K562 (cell line): ENCODE results near the gene NENF. TPM values are rescaled to one million over a fixed set of nuclear protein-coding genes. Genes with fewer than 3 reads are reported as not detected.

Source experiments
- ARID2 ChIP-seq: fragments of 450-650 bp; IDR thresholded peaks from 2 replicates; pipeline ENCODE4 v1.6.1; 2017; ENCODE audit warnings: antibody characterized with exemption, mild to moderate bottlenecking
- CAMTA2 ChIP-seq: fragments of 250-450 bp; sonication (Bioruptor Pico); conservative IDR thresholded peaks from 2 replicates; pipeline ENCODE4 v1.5.1; 2022
- CHD4 ChIP-seq: fragments of 200-600 bp; sonication (generic); IDR thresholded peaks from 3 replicates; pipeline ENCODE4 v1.6.1; 2012; ENCODE audit warnings: low read depth, mild to moderate bottlenecking, mixed read lengths, low read length, inconsistent platforms; ENCODE audit not compliant: insufficient read depth, insufficient replicate concordance, poor library complexity, severe bottlenecking
- DIDO1 ChIP-seq: fragments of 450-650 bp; IDR thresholded peaks from 2 replicates; pipeline ENCODE4 v1.6.1; 2016; ENCODE audit warnings: low read depth, missing biosample characterization, missing genetic modification characterization
- E4F1 ChIP-seq: fragments of 250-450 bp; sonication (Bioruptor Pico); IDR thresholded peaks from 2 replicates; pipeline ENCODE4 v1.5.0; 2021; ENCODE audit warnings: mild to moderate bottlenecking, borderline replicate concordance
- FOS ChIP-seq: IDR thresholded peaks from 3 replicates; pipeline ENCODE4 v1.6.1; 2011; ENCODE audit not compliant: insufficient read length; ENCODE audit errors: extremely low read depth
- HNRNPLL ChIP-seq: fragments of 200-400 bp; formaldehyde crosslinking; IDR thresholded peaks from 2 replicates; pipeline ENCODE4 v1.6.1; 2017; ENCODE audit warnings: low read length, low read depth, mild to moderate bottlenecking; ENCODE audit not compliant: poor library complexity, severe bottlenecking
- LCOR ChIP-seq: sonication (generic); formaldehyde crosslinking; IDR thresholded peaks from 2 replicates; pipeline ENCODE4 v1.8.0; 2022; ENCODE audit warnings: mild to moderate bottlenecking, missing genetic modification reagents
- MTA3 ChIP-seq: fragments of 450-650 bp; formaldehyde crosslinking; IDR thresholded peaks from 2 replicates; pipeline ENCODE4 v1.6.1; 2017; ENCODE audit warnings: mild to moderate bottlenecking, borderline replicate concordance
- NCOA1 ChIP-seq: fragments of 450-650 bp; IDR thresholded peaks from 2 replicates; pipeline ENCODE4 v1.6.1; 2016; ENCODE audit warnings: low read depth
- PHF21A ChIP-seq: fragments of 450-650 bp; IDR thresholded peaks from 2 replicates; pipeline ENCODE4 v1.6.1; 2017; ENCODE audit warnings: low read depth, borderline replicate concordance
- POU5F1 ChIP-seq: fragments of 150-350 bp; IDR thresholded peaks from 2 replicates; pipeline ENCODE4 v1.6.1; 2014; ENCODE audit warnings: borderline replicate concordance, low read length, low read depth, mild to moderate bottlenecking; ENCODE audit not compliant: partially characterized antibody
- PTRF ChIP-seq: fragments of 450-650 bp; IDR thresholded peaks from 2 replicates; pipeline ENCODE4 v1.6.1; 2016; ENCODE audit warnings: mild to moderate bottlenecking, missing genetic modification characterization, missing compliant biosample characterization
- RBFOX2 ChIP-seq: fragments of 200-400 bp; formaldehyde crosslinking; IDR thresholded peaks from 2 replicates; pipeline ENCODE4 v1.6.1; 2017; ENCODE audit warnings: low read depth, mild to moderate bottlenecking, low read length, moderate library complexity
- RNF2 ChIP-seq: sonication (generic); IDR thresholded peaks from 2 replicates; pipeline ENCODE4 v1.6.1; 2016
- SMARCE1 ChIP-seq: fragments of 450-650 bp; IDR thresholded peaks from 2 replicates; pipeline ENCODE4 v1.7.1; 2016; ENCODE audit warnings: mild to moderate bottlenecking
- TEAD1 ChIP-seq, 2 experiments: fragments of 450-650 bp in 1 of 2; sonication (generic) in 1 of 2; formaldehyde crosslinking; IDR thresholded peaks; 2 replicates each; pipeline versions ENCODE4 v1.4.0 to v1.8.0; 2020 to 2022; ENCODE audit warnings: mild to moderate bottlenecking in 2 of 2, missing genetic modification reagents in 1 of 2
- ZBED1 ChIP-seq: IDR thresholded peaks from 2 replicates; pipeline ENCODE4 v1.6.1; 2014
- ZC3H4 ChIP-seq: sonication (generic); formaldehyde crosslinking; IDR thresholded peaks from 2 replicates; pipeline ENCODE4 v1.9.0; 2021; ENCODE audit warnings: missing genetic modification reagents, borderline replicate concordance
- ZHX1 ChIP-seq: fragments of 150-350 bp; conservative IDR thresholded peaks from 2 replicates; pipeline ENCODE4 v1.6.1; 2014; ENCODE audit warnings: low read length
- ZKSCAN1 ChIP-seq: fragments of 150-350 bp; IDR thresholded peaks from 2 replicates; pipeline ENCODE4 v1.6.1; 2016; ENCODE audit warnings: low read depth, low read length
- ZNF699 ChIP-seq: fragments of 250-450 bp; sonication (Bioruptor Pico); IDR thresholded peaks from 2 replicates; pipeline ENCODE4 v1.8.0; 2021; ENCODE audit warnings: mild to moderate bottlenecking, moderate library complexity; ENCODE audit not compliant: insufficient replicate concordance
- ZNF717 ChIP-seq: fragments of 250-450 bp; sonication (Bioruptor Pico); IDR thresholded peaks from 2 replicates; pipeline ENCODE4 v1.5.0; 2021
- ZNF778 ChIP-seq: fragments of 450-650 bp; formaldehyde crosslinking; IDR thresholded peaks from 2 replicates; pipeline ENCODE4 v1.4.0; 2020; ENCODE audit warnings: mild to moderate bottlenecking, moderate library complexity
- ZNF830 ChIP-seq: fragments of 250-450 bp; sonication (Bioruptor Pico); IDR thresholded peaks from 2 replicates; pipeline ENCODE4 v1.5.0; 2021; ENCODE audit warnings: mild to moderate bottlenecking
- polyA plus RNA-seq, 8 experiments: library from polyadenylated mRNA; depleted of rRNA in 4 of 8; stranded (reverse) in 5 of 8; unstranded in 3 of 8; fragments of >200 nt; fragmentation: Nextera tagmentation in 2 of 8; fragmentation: Illumina TruSeq in 1 of 8; extraction: Ambion mirVana in 2 of 8; extraction: Trizol in 1 of 8; gene quantifications; 2 replicates each; pipeline versions ENCODE4 v1.2.1 to v1.2.3, GENCODE V29; 2011 to 2014; ENCODE audit warnings: inconsistent platforms in 1 of 8, missing spikeins in 1 of 8
- total RNA-seq, 7 experiments: library from RNA; depleted of rRNA in 6 of 7; stranded (reverse); fragments of >200 nt in 6 of 7; fragmentation: Illumina TruSeq in 2 of 7; extraction: Trizol in 2 of 7; gene quantifications; 2 replicates each; pipeline versions ENCODE4 v1.2.1 to v1.2.3, GENCODE V29; 2011 to 2021; ENCODE audit warnings: low replicate concordance in 1 of 7
- TF ChIP-seq, protein P1 (sequence below): fragments of 250-450 bp; sonication (Bioruptor Pico); IDR thresholded peaks from 2 replicates; pipeline ENCODE4 v1.4.0; 2020; ENCODE audit warnings: mild to moderate bottlenecking, moderate library complexity

The NENF gene
- total and polyA plus RNA-seq, 9 of the 15 experiments (the other 6 are each of a cell fraction or from before 2014, with no cell fraction given) = 6.1 to 100 (median 72.8) TPM

- TF ChIP-seq CAMTA2 (CRISPR knock-in tag) = no peak
- TF ChIP-seq DIDO1 = no peak
- peak; percentile 55; the same call in 1 of the 2 replicates for TF ChIP-seq SMARCE1
- no peak for TF ChIP-seq HNRNPLL
- no peak for TF ChIP-seq E4F1 (CRISPR knock-in tag)
- no peak for TF ChIP-seq ZNF778 (CRISPR knock-in tag)
- TF ChIP-seq TEAD1 (CRISPR knock-in tag; IDR thresholded peaks at IDR 0.05) = peak in 1 of 2 experiments; percentile 87; a peak in 2 of 4 replicates
- TF ChIP-seq ARID2 = no peak
- no peak for TF ChIP-seq PTRF
- no peak for TF ChIP-seq ZNF699
- no peak for TF ChIP-seq ZNF717 (CRISPR knock-in tag)
- TF ChIP-seq ZNF830 (CRISPR knock-in tag) = no peak
- TF ChIP-seq MTA3 = peak; percentile 62; the same call in 1 of the 2 replicates
- no peak for TF ChIP-seq LCOR
- TF ChIP-seq PHF21A = no peak
- no peak for TF ChIP-seq CHD4
- TF ChIP-seq ZHX1 = no peak
- TF ChIP-seq RNF2 = no peak; the same call in 1 of the 2 replicates
- no peak for TF ChIP-seq RBFOX2
- TF ChIP-seq NCOA1 = peak; percentile 12; the same call in 1 of the 2 replicates
- TF ChIP-seq ZBED1 = no peak
- no peak for TF ChIP-seq ZC3H4 (CRISPR knock-in tag)
- TF ChIP-seq, protein P1, sequence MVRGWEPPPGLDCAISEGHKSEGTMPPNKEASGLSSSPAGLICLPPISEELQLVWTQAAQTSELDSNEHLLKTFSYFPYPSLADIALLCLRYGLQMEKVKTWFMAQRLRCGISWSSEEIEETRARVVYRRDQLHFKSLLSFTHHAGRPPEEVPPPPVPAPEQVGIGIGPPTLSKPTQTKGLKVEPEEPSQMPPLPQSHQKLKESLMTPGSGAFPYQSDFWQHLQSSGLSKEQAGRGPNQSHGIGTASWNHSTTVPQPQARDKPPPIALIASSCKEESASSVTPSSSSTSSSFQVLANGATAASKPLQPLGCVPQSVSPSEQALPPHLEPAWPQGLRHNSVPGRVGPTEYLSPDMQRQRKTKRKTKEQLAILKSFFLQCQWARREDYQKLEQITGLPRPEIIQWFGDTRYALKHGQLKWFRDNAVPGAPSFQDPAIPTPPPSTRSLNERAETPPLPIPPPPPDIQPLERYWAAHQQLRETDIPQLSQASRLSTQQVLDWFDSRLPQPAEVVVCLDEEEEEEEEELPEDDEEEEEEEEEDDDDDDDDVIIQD (CRISPR knock-in tag) = no peak
- TF ChIP-seq POU5F1 = no peak
- TF ChIP-seq FOS = no peak
- TF ChIP-seq ZKSCAN1 = no peak
These were observed 6.1 kb downstream of the NENF start (continued) for GRCh38 chr1:212438831-212439237.
